Mesothelial cell of epicardium (in vitro differentiated cells): Measurements from ENCODE around the gene IFNA13. TPM values are rescaled to one million over a fixed set of nuclear protein-coding genes. Genes with fewer than 3 reads are reported as not detected.
A peak's percentile ranks its signal among the peaks of the same experiment; 100 is the strongest.

ENCODE experiments used
- DNase-seq, 2 experiments: peaks; one replicate each; pipeline ENCODE4 v3.0.0; 2021; ENCODE audit warnings: low spot score in 2 of 2; ENCODE audit not compliant: unreplicated experiment in 2 of 2
- H3K27ac Mint-ChIP-seq: 2 replicates; pipeline ENCODE4 v1.8.0; 2021; ENCODE audit warnings: mixed read lengths
- H3K27me3 Mint-ChIP-seq: 2 replicates; pipeline ENCODE4 v1.8.0; 2021; ENCODE audit warnings: low read depth, mixed read lengths
- H3K36me3 Mint-ChIP-seq: 2 replicates; pipeline ENCODE4 v1.8.0; 2021; ENCODE audit warnings: mixed read lengths
- H3K4me1 Mint-ChIP-seq: 2 replicates; pipeline ENCODE4 v1.8.0; 2021; ENCODE audit warnings: mixed read lengths
- H3K4me3 Mint-ChIP-seq: 2 replicates; pipeline ENCODE4 v1.8.0; 2021; ENCODE audit warnings: mild to moderate bottlenecking, moderate library complexity, mixed read lengths
- H3K9me3 Mint-ChIP-seq: 2 replicates; pipeline ENCODE4 v1.8.0; 2021; ENCODE audit warnings: mixed read lengths
- CTCF ChIP-seq: fragments of 200-600 bp; sonication (generic); IDR thresholded peaks from one replicate; pipeline ENCODE4 v1.5.0; 2021; ENCODE audit warnings: antibody characterized with exemption; ENCODE audit not compliant: unreplicated experiment
- total RNA-seq: library from RNA; stranded (reverse); gene quantifications from 3 replicates; pipeline ENCODE4 v1.2.1, GENCODE V29; 2021

The IFNA13 gene
- total RNA-seq, 1 donor from 2014 or later = 1.0 TPM

GRCh38 chr9:21412107-21412506 is 44.2 kb upstream of the IFNA13 start:
- TF ChIP-seq CTCF = no peak
- Mint-ChIP-seq H3K4me3 (no peak overlapping the region), H3K4me1 (no peaks in the 10 kb centered on the region), H3K27me3 (no peaks in the 10 kb centered on the region), H3K27ac (no peak overlapping the region), H3K9me3 (no peaks in the 10 kb centered on the region), H3K36me3 (no peaks in the 10 kb centered on the region)
- DNase-seq = no peak

GRCh38 chr9:21408817-21409216 is 41.0 kb upstream of the IFNA13 start, which contains the start of gene IFNA8:
TSS of gene IFNA8 (plus strand) at chr9:21409117. CDS start at chr9:21409177, 60 bp downstream.
- Mint-ChIP-seq H3K36me3 (no peaks in the 10 kb centered on the region), H3K27ac (no peak within 1 kb of the TSS), H3K4me1 (no peaks in the 10 kb centered on the region), H3K4me3 (no peak within 1 kb of the TSS), H3K9me3 (no peaks in the 10 kb centered on the region), H3K27me3 (peaks cover 4% of the 10 kb centered on the region)
- DNase-seq = no peak
- no peak for TF ChIP-seq CTCF

GRCh38 chr9:21404146-21404545 is 36.3 kb upstream of the IFNA13 start:
- Mint-ChIP-seq H3K27ac (no peak overlapping the region), H3K4me3 (no peak overlapping the region), H3K27me3 (peaks cover 14% of the 10 kb centered on the region), H3K36me3 (no peaks in the 10 kb centered on the region), H3K4me1 (peaks cover 22% of the 10 kb centered on the region), H3K9me3 (no peaks in the 10 kb centered on the region)
- TF ChIP-seq CTCF = no peak
- no peak for DNase-seq

DNA sequence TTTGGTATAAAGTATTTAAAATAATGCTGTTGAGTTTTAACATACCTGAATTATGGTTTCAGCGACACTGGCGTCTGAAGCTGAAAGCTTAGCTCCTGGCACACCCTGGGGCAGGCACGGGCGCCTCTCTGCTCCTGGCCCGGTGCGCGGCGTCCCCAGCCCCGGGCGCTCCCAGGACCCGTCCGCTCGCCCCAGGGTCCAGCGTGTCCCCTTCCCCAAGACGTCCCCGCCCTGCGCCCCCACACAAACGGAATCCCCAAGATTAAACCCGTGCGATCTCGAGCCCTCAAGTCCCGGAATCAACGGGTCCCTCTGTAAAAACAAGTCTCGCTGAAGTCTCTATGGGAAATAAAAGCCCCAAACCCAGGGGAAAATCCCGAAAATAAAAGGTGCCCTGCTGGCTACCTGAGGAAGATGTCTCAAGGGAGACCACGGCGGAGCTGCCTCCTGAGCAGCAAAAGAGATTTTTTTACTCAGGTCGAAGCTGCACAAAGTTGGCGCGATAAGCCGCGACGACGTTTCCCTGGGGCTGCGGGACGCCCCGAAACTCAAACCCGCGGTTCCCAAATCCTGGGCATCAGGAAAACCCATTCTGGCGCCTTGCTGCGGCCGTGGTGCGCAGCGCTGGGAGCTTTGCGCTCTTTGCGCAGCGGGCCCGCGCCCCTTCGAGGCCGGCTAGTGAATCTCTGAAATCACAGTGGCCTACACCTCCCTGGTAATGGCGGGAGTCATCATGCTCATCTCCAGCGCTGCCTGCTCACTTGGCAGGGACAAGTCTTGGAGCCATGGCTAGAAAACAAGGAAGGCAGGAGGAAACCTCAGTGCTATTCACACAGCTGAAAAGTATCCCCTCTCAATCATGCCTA is 34.8 kb upstream of the IFNA13 start:
- H3K4me3 Mint-ChIP-seq = peak overlapping the region; percentile 84
- DNase-seq = peak in 1 of 2 experiments; percentile 57
- H3K27ac Mint-ChIP-seq = peak overlapping the region; percentile 12
- H3K27me3 Mint-ChIP-seq = peaks cover 14% of the 10 kb centered on the region
- H3K9me3 Mint-ChIP-seq = no peaks in the 10 kb centered on the region
- no peak for TF ChIP-seq CTCF
- H3K36me3 Mint-ChIP-seq = no peaks in the 10 kb centered on the region
- H3K4me1 Mint-ChIP-seq = peaks cover 22% of the 10 kb centered on the region

DNA sequence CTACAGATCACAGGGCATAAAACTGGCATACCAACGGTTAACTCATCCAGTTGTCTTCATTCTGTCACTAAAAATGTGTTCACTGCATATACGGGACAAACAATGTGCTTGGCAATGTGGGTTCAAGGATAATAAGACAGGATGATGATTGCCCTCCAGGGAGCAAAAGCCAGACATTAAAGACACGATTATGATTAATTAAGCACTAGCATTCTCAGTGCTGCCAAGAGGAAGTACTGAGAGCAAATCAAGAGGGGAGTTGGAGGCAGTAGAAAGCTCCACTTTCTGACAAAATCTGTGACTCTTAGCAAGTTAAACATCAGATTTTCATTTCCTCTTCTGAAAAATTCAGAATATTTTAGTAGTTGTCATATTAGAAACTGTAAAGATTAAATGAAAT is 32.1 kb upstream of the IFNA13 start:
- H3K4me1 Mint-ChIP-seq = peaks cover 26% of the 10 kb centered on the region
- H3K27me3 Mint-ChIP-seq = peaks cover 17% of the 10 kb centered on the region
- H3K9me3 Mint-ChIP-seq = no peaks in the 10 kb centered on the region
- no peaks in the 10 kb centered on the region for H3K36me3 Mint-ChIP-seq
- no peak overlapping the region for H3K27ac Mint-ChIP-seq
- no peak for TF ChIP-seq CTCF
- no peak for DNase-seq
- no peak overlapping the region for H3K4me3 Mint-ChIP-seq
